GM12878 (cell line): Measurements from ENCODE around the gene MEGF6. TPM values are rescaled to one million over a fixed set of nuclear protein-coding genes. Genes with fewer than 3 reads are reported as not detected.

Experiments used
- ATAC-seq: fragments of 200-7000 bp; cut with Tn5 transposase; 3 replicates; pipeline ENCODE4 v1.9.1; 2020; ENCODE audit warnings: mild to moderate bottlenecking, moderate library complexity
- BruUV-seq: library from RNA; stranded (reverse); fragments of 400-500 nt; replicated peaks from 2 replicates; lab custom pipeline; 2021; lab: Mats Ljungman, UMichigan
- CTCF ChIA-PET: fragments of 300-600 bp; sonication (Branson Sonifier 250); formaldehyde crosslinking; extraction: SDS; loops from one replicate; lab custom pipeline; 2021; ENCODE audit warnings: inconsistent platforms; lab: Yijun Ruan, JAX
- POLR2A ChIA-PET: fragments of 350-600 bp; formaldehyde crosslinking; extraction: SDS; loops from one replicate; lab custom pipeline; 2021; ENCODE audit warnings: inconsistent platforms; lab: Charles Lee
- RAD21 ChIA-PET: fragments of 300-600 bp; sonication (Branson Sonifier 250); formaldehyde crosslinking; loops from one replicate; lab custom pipeline; 2023; ENCODE audit warnings: antibody characterized with exemption; ENCODE audit not compliant: unreplicated experiment; lab: Charles Lee
- SMC1A ChIA-PET: fragments of 300-600 bp; sonication (Branson Sonifier 250); formaldehyde crosslinking; loops from one replicate; lab custom pipeline; 2023; ENCODE audit not compliant: unreplicated experiment, uncharacterized antibody; lab: Charles Lee
- DNase-seq: peaks from one replicate; pipeline ENCODE4 v3.0.0-alpha.2; 2011; ENCODE audit warnings: low read depth, low spot score
- FAIRE-seq: peaks from 3 replicates; lab custom pipeline; 2011; peaks lifted over from hg19 to GRCh38; lab: Jason Lieb, UNC
- H2AFZ ChIP-seq: 2 replicates; pipeline ENCODE4 v1.6.0; 2011; ENCODE audit warnings: low read depth, low read length, control low read depth; ENCODE audit not compliant: control insufficient read depth
- H3K27ac ChIP-seq: 2 replicates; pipeline ENCODE4 v1.5.1; 2011; ENCODE audit warnings: control low read depth; ENCODE audit not compliant: control insufficient read depth, insufficient read depth
- H3K27me3 ChIP-seq, 2 experiments: replicated peaks in 1 of 2; 2 replicates each; pipeline versions ENCODE4 v1.6.0 to v1.6.1; 2011; ENCODE audit warnings: low read length in 1 of 2; ENCODE audit not compliant: control insufficient read depth in 2 of 2, insufficient read depth in 2 of 2
- H3K36me3 ChIP-seq, 2 experiments: 2 replicates each; pipeline ENCODE4 v1.5.1; 2011; ENCODE audit warnings: low read length in 1 of 2; ENCODE audit not compliant: control insufficient read depth in 2 of 2, insufficient read depth in 2 of 2
- H3K4me1 ChIP-seq: 2 replicates; pipeline ENCODE4 v1.6.1; 2011; ENCODE audit warnings: mild to moderate bottlenecking, low read length, moderate library complexity, mixed read lengths; ENCODE audit not compliant: control insufficient read depth, insufficient read depth
- H3K4me2 ChIP-seq: 2 replicates; pipeline ENCODE4 v1.6.0; 2011; ENCODE audit warnings: control low read depth; ENCODE audit not compliant: control insufficient read depth, insufficient read depth
- H3K4me3 ChIP-seq: fragments of 200-600 bp; sonication (generic); 2 replicates; pipeline ENCODE4 v1.5.1; 2016
- H3K79me2 ChIP-seq: 2 replicates; pipeline ENCODE4 v1.6.0; 2011; ENCODE audit warnings: low read length; ENCODE audit not compliant: control insufficient read depth, insufficient read depth
- H3K9ac ChIP-seq: 2 replicates; pipeline ENCODE4 v1.8.0; 2011; ENCODE audit warnings: low read length, control low read depth, mixed read lengths; ENCODE audit not compliant: control insufficient read depth, insufficient read depth
- H3K9me3 ChIP-seq: replicated peaks from 3 replicates; pipeline ENCODE4 v1.5.1; 2011; ENCODE audit warnings: mild to moderate bottlenecking, low read length; ENCODE audit not compliant: control insufficient read depth, insufficient read depth
- H4K20me1 ChIP-seq: 2 replicates; pipeline ENCODE4 v1.6.0; 2011; ENCODE audit not compliant: control insufficient read depth, insufficient read depth
- ATF2 ChIP-seq: IDR thresholded peaks from 2 replicates; pipeline ENCODE4 v1.6.1; 2012; ENCODE audit warnings: low read length, inconsistent platforms
- HDAC6 ChIP-seq: fragments of 200-600 bp; sonication (generic); IDR thresholded peaks from one replicate; pipeline ENCODE4 v1.8.0; 2017; ENCODE audit warnings: antibody characterized with exemption; ENCODE audit not compliant: unreplicated experiment
- HSF1 ChIP-seq: fragments of 150-350 bp; IDR thresholded peaks from 2 replicates; pipeline ENCODE4 v1.6.1; 2014; ENCODE audit warnings: mild to moderate bottlenecking, low read depth, low read length
- IRF4 ChIP-seq: IDR thresholded peaks from 2 replicates; pipeline ENCODE4 v1.6.1; 2011; ENCODE audit warnings: low read depth, low read length
- JUNB ChIP-seq: IDR thresholded peaks from 2 replicates; pipeline ENCODE4 v1.6.1; 2016; ENCODE audit warnings: antibody characterized with exemption, mild to moderate bottlenecking
- KLF5 ChIP-seq: fragments of 450-650 bp; IDR thresholded peaks from 2 replicates; pipeline ENCODE4 v1.6.1; 2014; ENCODE audit warnings: mild to moderate bottlenecking; ENCODE audit not compliant: partially characterized antibody
- LARP7 ChIP-seq: fragments of 450-650 bp; IDR thresholded peaks from 2 replicates; pipeline ENCODE4 v1.6.1; 2017; ENCODE audit warnings: mild to moderate bottlenecking
- MAX ChIP-seq: IDR thresholded peaks from 2 replicates; pipeline ENCODE4 v1.6.1; 2012; ENCODE audit warnings: low read depth, low read length, improper control_type of control experiment
- MXI1 ChIP-seq: fragments of 150-350 bp; IDR thresholded peaks from 2 replicates; pipeline ENCODE4 v1.6.1; 2011; ENCODE audit warnings: low read depth, mild to moderate bottlenecking, inconsistent platforms, low read length, improper control_type of control experiment
- NBN ChIP-seq: fragments of 450-650 bp; IDR thresholded peaks from 2 replicates; pipeline ENCODE4 v1.6.1; 2016
- NFYB ChIP-seq: IDR thresholded peaks from 2 replicates; pipeline ENCODE4 v1.6.1; 2011; ENCODE audit warnings: low read depth, mild to moderate bottlenecking, low read length, improper control_type of control experiment, moderate library complexity; ENCODE audit not compliant: insufficient read depth
- NKRF ChIP-seq: fragments of 450-650 bp; conservative IDR thresholded peaks from 2 replicates; pipeline ENCODE4 v1.6.1; 2017; ENCODE audit warnings: mild to moderate bottlenecking, moderate library complexity
- NR2F1 ChIP-seq: fragments of 450-650 bp; conservative IDR thresholded peaks from 2 replicates; pipeline ENCODE4 v1.6.1; 2017; ENCODE audit warnings: mild to moderate bottlenecking
- RAD51 ChIP-seq: fragments of 450-650 bp; IDR thresholded peaks from 2 replicates; pipeline ENCODE4 v1.6.1; 2016; ENCODE audit warnings: moderate library complexity, mild to moderate bottlenecking, inconsistent platforms
- SMAD1 ChIP-seq: fragments of 450-650 bp; IDR thresholded peaks from 2 replicates; pipeline ENCODE4 v1.6.1; 2018; ENCODE audit warnings: mild to moderate bottlenecking, low read depth; ENCODE audit not compliant: partially characterized antibody
- SP1 ChIP-seq: IDR thresholded peaks from one replicate; pipeline ENCODE4 v1.6.1; 2011; ENCODE audit warnings: low read depth, low read length
- SUZ12 ChIP-seq: fragments of 200-600 bp; sonication (generic); IDR thresholded peaks from one replicate; pipeline ENCODE4 v1.6.1; 2018; ENCODE audit warnings: antibody characterized with exemption, mild to moderate bottlenecking; ENCODE audit not compliant: unreplicated experiment
- TCF7 ChIP-seq: IDR thresholded peaks from 2 replicates; pipeline ENCODE4 v1.6.1; 2014; ENCODE audit warnings: antibody characterized with exemption, borderline replicate concordance
- ZNF207 ChIP-seq: fragments of 450-650 bp; IDR thresholded peaks from 2 replicates; pipeline ENCODE4 v1.6.1; 2014; ENCODE audit warnings: antibody characterized with exemption, mild to moderate bottlenecking, borderline replicate concordance
- ZSCAN29 ChIP-seq: fragments of 450-650 bp; IDR thresholded peaks from 2 replicates; pipeline ENCODE4 v1.6.1; 2017; ENCODE audit warnings: mild to moderate bottlenecking, moderate library complexity
- WGBS: methylation state at CpG from one replicate; pipeline ENCODE4 v1.1.6; 2016; ENCODE audit warnings: low lambda C conversion rate; ENCODE audit not compliant: insufficient replicate concordance, insufficient coverage; ENCODE audit errors: missing lambda C conversion rate; 5-methylcytosine and 5-hydroxymethylcytosine counted together
- in situ Hi-C: fragments of 300-500 bp; cut with MboI; formaldehyde crosslinking; loops from 9 replicates; pipeline ENCODE4 v1.14.3; 2018; ENCODE audit warnings: mixed read lengths
- intact Hi-C: fragments of 100-400 bp; cut with micrococcal nuclease; formaldehyde crosslinking; loops from one replicate; pipeline ENCODE4 v1.14.2; 2022; ENCODE audit not compliant: unreplicated experiment
- polyA plus RNA-seq, 11 experiments: library from polyadenylated mRNA; depleted of rRNA in 4 of 11; unstranded in 6 of 11; stranded (reverse) in 5 of 11; fragments of >200 nt; fragmentation: Nextera tagmentation in 4 of 11; fragmentation: Illumina TruSeq in 1 of 11; extraction: Ambion mirVana in 4 of 11; extraction: Trizol in 1 of 11; gene quantifications; 1 replicate in 1 of 11; 2 replicates in 10 of 11; pipeline versions ENCODE4 v1.2.1 to v1.2.3, GENCODE V29; 2011 to 2016; ENCODE audit warnings: inconsistent platforms in 2 of 11, missing spikeins in 2 of 11, low read depth in 1 of 11
- total RNA-seq, 4 experiments: library from RNA; depleted of rRNA in 3 of 4; stranded (reverse); fragments of >200 nt in 3 of 4; fragmentation: Illumina TruSeq in 1 of 4; extraction: Trizol in 1 of 4; gene quantifications; 2 replicates each; pipeline versions ENCODE4 v1.2.1 to v1.2.3, GENCODE V29; 2013 to 2021

The MEGF6 gene
- total and polyA plus RNA-seq, 10 of the 15 experiments (the other 5 are each of a cell fraction or from before 2014, with no cell fraction given): 0.03 to 0.41 TPM; not detected in 8

GRCh38 chr1:3521426-3521825 is 89.9 kb downstream of the MEGF6 start (continued):
- TF ChIP-seq HSF1 (no peak), KLF5 (no peak), IRF4 (no peak), ZSCAN29 (no peak), JUNB (no peak), HDAC6 (no peak), LARP7 (no peak), SP1 (no peak), MXI1 (no peak), ZNF207 (no peak), TCF7 (no peak), SMAD1 (no peak), SUZ12 (no peak)
- TF ChIP-seq, all 136 proteins: peak for 0

GRCh38 chr1:3520419-3521378 is 90.6 kb downstream of the MEGF6 start:
- RAD21 ChIA-PET: no interaction called here
- WGBS: 33% methylated on average over 22 of the region's 24 CpGs
- no peak overlapping the region for H3K27ac ChIP-seq
- TF ChIP-seq NFYB (no peak), LARP7 (no peak), NR2F1 (no peak), ATF2 (no peak), NKRF (no peak), MAX (no peak), RAD51 (no peak), TCF7 (no peak), NBN (no peak)

More at GRCh38 chr1:3520419-3521378, 90.6 kb downstream of the MEGF6 start:
- ATAC-seq (no peak), DNase-seq (no peak), FAIRE-seq (no peak)
- H4K20me1 ChIP-seq: no peaks in the 10 kb centered on the region
- no peaks in the 10 kb centered on the region for H3K36me3 ChIP-seq
- H3K4me2 ChIP-seq: no peak overlapping the region
- no TSS peak for BruUV-seq
- H3K9me3 ChIP-seq: no peaks in the 10 kb centered on the region
- in situ Hi-C loops (no loop called here), intact Hi-C loops (no loop called here)
- SMC1A ChIA-PET: no interaction called here
- no peak overlapping the region for H3K4me3 ChIP-seq
- H3K79me2 ChIP-seq: no peaks in the 10 kb centered on the region
- no peaks in the 10 kb centered on the region; a peak in 1 of 4 replicates for H3K27me3 ChIP-seq
- CTCF ChIA-PET: no interaction called here
- no peaks in the 10 kb centered on the region for H3K4me1 ChIP-seq
- no peak overlapping the region for H2AFZ ChIP-seq
- no peak overlapping the region for H3K9ac ChIP-seq
- POLR2A ChIA-PET: no interaction called here
